ENCODE measurements around the gene PDILT. TPM values are rescaled to one million over a fixed set of nuclear protein-coding genes. Genes with fewer than 3 reads are reported as not detected.
"Not testable (repeated sequence)": the region's sequence is repeated elsewhere in the genome, so short reads cannot be mapped to it uniquely, and the experiment has no call there.

PDILT gene
- total and polyA plus RNA-seq, 2 experiments from 2014 or later: not detected

DNA sequence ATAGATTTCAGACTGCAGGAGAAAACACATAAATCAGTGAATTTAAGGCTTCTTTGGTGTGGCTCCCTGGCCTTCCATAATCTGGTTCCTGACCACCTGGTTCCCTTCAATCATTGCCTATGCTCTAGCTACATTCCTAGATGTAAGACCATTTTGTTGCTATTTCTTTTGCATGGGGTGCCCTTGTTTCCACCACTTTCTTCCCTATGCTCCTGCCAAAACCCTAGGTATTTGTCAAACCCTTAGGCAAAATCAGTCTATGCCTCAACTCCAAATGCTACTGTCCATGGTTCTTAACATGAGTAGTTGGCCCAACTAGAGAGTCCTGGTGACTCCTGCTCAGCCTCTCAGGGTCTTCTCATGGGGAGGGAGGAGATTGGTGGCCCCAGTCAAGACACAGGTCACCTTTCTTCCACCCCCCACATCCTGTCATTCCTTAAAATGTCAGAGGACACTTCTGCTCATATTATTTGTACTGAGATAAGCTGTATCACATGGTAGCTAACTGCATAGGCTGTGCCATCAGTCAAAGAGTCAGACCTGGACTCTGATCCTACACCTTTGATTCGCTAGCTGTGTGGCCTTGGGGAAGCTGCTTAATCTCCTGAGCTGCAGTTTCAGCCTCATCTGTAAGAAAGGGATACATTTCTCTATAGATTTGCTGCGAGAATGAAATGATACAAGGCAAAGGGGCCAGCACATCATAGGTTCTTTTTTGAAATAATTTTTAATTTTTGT is 19.8 kb upstream of the PDILT start (continued):
- TF ChIP-seq, protein P1, sequence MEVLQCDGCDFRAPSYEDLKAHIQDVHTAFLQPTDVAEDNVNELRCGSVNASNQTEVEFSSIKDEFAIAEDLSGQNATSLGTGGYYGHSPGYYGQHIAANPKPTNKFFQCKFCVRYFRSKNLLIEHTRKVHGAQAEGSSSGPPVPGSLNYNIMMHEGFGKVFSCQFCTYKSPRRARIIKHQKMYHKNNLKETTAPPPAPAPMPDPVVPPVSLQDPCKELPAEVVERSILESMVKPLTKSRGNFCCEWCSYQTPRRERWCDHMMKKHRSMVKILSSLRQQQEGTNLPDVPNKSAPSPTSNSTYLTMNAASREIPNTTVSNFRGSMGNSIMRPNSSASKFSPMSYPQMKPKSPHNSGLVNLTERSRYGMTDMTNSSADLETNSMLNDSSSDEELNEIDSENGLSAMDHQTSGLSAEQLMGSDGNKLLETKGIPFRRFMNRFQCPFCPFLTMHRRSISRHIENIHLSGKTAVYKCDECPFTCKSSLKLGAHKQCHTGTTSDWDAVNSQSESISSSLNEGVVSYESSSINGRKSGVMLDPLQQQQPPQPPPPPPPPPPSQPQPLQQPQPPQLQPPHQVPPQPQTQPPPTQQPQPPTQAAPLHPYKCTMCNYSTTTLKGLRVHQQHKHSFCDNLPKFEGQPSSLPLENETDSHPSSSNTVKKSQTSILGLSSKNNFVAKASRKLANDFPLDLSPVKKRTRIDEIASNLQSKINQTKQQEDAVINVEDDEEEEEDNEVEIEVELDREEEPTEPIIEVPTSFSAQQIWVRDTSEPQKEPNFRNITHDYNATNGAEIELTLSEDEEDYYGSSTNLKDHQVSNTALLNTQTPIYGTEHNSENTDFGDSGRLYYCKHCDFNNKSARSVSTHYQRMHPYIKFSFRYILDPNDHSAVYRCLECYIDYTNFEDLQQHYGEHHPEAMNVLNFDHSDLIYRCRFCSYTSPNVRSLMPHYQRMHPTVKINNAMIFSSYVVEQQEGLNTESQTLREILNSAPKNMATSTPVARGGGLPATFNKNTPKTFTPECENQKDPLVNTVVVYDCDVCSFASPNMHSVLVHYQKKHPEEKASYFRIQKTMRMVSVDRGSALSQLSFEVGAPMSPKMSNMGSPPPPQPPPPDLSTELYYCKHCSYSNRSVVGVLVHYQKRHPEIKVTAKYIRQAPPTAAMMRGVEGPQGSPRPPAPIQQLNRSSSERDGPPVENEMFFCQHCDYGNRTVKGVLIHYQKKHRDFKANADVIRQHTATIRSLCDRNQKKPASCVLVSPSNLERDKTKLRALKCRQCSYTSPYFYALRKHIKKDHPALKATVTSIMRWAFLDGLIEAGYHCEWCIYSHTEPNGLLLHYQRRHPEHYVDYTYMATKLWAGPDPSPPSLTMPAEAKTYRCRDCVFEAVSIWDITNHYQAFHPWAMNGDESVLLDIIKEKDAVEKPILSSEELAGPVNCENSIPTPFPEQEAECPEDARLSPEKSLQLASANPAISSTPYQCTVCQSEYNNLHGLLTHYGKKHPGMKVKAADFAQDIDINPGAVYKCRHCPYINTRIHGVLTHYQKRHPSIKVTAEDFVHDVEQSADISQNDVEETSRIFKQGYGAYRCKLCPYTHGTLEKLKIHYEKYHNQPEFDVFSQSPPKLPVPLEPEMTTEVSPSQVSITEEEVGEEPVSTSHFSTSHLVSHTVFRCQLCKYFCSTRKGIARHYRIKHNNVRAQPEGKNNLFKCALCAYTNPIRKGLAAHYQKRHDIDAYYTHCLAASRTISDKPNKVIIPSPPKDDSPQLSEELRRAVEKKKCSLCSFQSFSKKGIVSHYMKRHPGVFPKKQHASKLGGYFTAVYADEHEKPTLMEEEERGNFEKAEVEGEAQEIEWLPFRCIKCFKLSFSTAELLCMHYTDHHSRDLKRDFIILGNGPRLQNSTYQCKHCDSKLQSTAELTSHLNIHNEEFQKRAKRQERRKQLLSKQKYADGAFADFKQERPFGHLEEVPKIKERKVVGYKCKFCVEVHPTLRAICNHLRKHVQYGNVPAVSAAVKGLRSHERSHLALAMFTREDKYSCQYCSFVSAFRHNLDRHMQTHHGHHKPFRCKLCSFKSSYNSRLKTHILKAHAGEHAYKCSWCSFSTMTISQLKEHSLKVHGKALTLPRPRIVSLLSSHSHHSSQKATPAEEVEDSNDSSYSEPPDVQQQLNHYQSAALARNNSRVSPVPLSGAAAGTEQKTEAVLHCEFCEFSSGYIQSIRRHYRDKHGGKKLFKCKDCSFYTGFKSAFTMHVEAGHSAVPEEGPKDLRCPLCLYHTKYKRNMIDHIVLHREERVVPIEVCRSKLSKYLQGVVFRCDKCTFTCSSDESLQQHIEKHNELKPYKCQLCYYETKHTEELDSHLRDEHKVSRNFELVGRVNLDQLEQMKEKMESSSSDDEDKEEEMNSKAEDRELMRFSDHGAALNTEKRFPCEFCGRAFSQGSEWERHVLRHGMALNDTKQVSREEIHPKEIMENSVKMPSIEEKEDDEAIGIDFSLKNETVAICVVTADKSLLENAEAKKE (CRISPR knock-in tag; IDR thresholded peaks at IDR 0.05): no peak
- no peak for TF ChIP-seq NANOG (IDR thresholded peaks at IDR 0.05; ENCODE audit: borderline replicate concordance)

GRCh38 chr16:20423772-20424128 is 19.2 kb upstream of the PDILT start:
- not testable (repeated sequence) for H3K4me3 Mint-ChIP-seq; H3K27ac ChIP-seq (ENCODE audit: low read depth); H3K27ac Mint-ChIP-seq; H3K4me2 ChIP-seq; H3K9me2 ChIP-seq (ENCODE audit: insufficient read depth); H3K4me1 ChIP-seq (ENCODE audit: insufficient read depth); H3K36me3 Mint-ChIP-seq (ENCODE audit: low read depth); DNase-seq (ENCODE audit: low spot score); H3K27me3 Mint-ChIP-seq (ENCODE audit: insufficient read depth, low read depth, poor library complexity); ATAC-seq; H3K79me2 ChIP-seq (replicated peaks; ENCODE audit: insufficient read depth); H3K4me3 ChIP-seq; H3K36me3 ChIP-seq (ENCODE audit: insufficient read depth); H3K9me3 Mint-ChIP-seq; H3K4me1 Mint-ChIP-seq; H3K27me3 ChIP-seq (ENCODE audit: insufficient read depth); H3F3A ChIP-seq (replicated peaks; ENCODE audit: low read depth); H2AFZ ChIP-seq; H4K20me1 ChIP-seq (replicated peaks; ENCODE audit: insufficient read depth)

DNA sequence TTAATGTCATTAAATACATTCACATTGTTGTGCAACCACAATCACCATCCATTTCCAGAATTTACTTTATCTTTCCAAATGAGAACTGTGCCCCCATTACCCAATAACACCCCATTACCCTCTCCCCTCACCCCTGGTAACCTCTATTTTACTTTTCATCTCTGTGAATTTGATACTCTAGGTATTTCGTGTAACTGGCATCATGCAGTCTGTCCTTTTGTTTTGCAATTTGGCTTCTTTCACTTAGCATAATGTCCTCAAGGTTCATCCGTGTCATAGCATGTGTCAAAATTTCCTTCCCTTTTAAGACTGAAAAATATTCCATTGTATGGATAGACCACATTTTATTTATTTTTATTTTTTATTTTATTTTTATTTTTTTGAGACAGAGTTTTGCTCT is 17.2 kb upstream of the PDILT start:
- not testable (repeated sequence) for H3K4me3 Mint-ChIP-seq; H3K27me3 Mint-ChIP-seq (ENCODE audit: insufficient read depth, low read depth, poor library complexity); H3K9me3 Mint-ChIP-seq

DNA sequence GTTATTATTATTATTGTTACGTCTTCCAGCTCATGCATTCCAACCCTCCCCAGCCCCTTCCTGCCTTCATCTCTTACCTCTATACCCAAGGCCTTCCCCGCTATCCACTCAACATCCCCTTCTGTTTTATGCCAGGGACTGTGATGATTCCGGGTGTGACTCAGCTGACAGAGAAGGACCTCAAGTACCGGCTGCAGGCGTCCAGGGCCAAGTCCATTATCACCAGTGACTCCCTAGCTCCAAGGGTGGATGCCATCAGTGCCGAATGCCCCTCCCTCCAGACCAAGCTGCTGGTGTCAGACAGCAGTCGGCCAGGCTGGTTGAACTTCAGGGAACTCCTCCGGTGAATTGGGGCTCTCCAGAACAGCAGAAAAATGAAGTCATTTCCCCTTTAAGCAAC is 14.6 kb upstream of the PDILT start:
- not testable (repeated sequence) for H3K9me2 ChIP-seq (ENCODE audit: insufficient read depth); H3K27me3 Mint-ChIP-seq (ENCODE audit: insufficient read depth, low read depth, poor library complexity); H3K4me2 ChIP-seq; H3K27me3 ChIP-seq (ENCODE audit: insufficient read depth); H3K27ac ChIP-seq (ENCODE audit: low read depth); H3K4me3 ChIP-seq; H3K36me3 Mint-ChIP-seq (ENCODE audit: low read depth); H3K27ac Mint-ChIP-seq; H2AFZ ChIP-seq; DNase-seq (ENCODE audit: low spot score); H3K79me2 ChIP-seq (replicated peaks; ENCODE audit: insufficient read depth); H3F3A ChIP-seq (replicated peaks; ENCODE audit: low read depth); ATAC-seq; H3K9me3 Mint-ChIP-seq; H3K36me3 ChIP-seq (ENCODE audit: insufficient read depth); H3K4me1 Mint-ChIP-seq; H3K4me3 Mint-ChIP-seq; H4K20me1 ChIP-seq (replicated peaks; ENCODE audit: insufficient read depth); H3K4me1 ChIP-seq (ENCODE audit: insufficient read depth)

More for the DNA sequence above, 17.2 kb upstream of the PDILT start:
- ATAC-seq; H3K4me1 ChIP-seq (ENCODE audit: insufficient read depth); H3K4me3 ChIP-seq; H2AFZ ChIP-seq; H3K4me2 ChIP-seq; H3K79me2 ChIP-seq (replicated peaks; ENCODE audit: insufficient read depth); H3K36me3 Mint-ChIP-seq (ENCODE audit: low read depth); H3F3A ChIP-seq (replicated peaks; ENCODE audit: low read depth); H3K4me1 Mint-ChIP-seq; H3K36me3 ChIP-seq (ENCODE audit: insufficient read depth); H3K27me3 ChIP-seq (ENCODE audit: insufficient read depth); H3K27ac ChIP-seq (ENCODE audit: low read depth); H3K9me2 ChIP-seq (ENCODE audit: insufficient read depth); H4K20me1 ChIP-seq (replicated peaks; ENCODE audit: insufficient read depth); DNase-seq (ENCODE audit: low spot score); H3K27ac Mint-ChIP-seq: not testable (repeated sequence)
